UCSD-AML1 (cell line): ENCODE results near the gene ASTE1.
"Not testable (repeated sequence)": the region's sequence is repeated elsewhere in the genome, so short reads cannot be mapped to it uniquely, and the experiment has no call there.

Experiments used
- DNase-seq: peaks from one replicate; lab custom pipeline; 2025; ENCODE audit not compliant: unreplicated experiment; lab: John Stamatoyannopoulos, UW

Gene ASTE1

GRCh38 chr3:131018970-131019369 is 7.7 kb downstream of the ASTE1 start:
- DNase-seq, result no peak

GRCh38 chr3:131009698-131010097 is 16.9 kb downstream of the ASTE1 start:
- DNase-seq, result no peak

GRCh38 chr3:131008326-131008725 is 18.3 kb downstream of the ASTE1 start:
- DNase-seq, result no peak

- DNase-seq, result no peak
Measured at GRCh38 chr3:131007782-131008181, 18.8 kb downstream of the ASTE1 start.

GRCh38 chr3:131007256-131007655 is 19.4 kb downstream of the ASTE1 start:
- no peak for DNase-seq

GRCh38 chr3:131004603-131005002 is 22.0 kb downstream of the ASTE1 start:
- no peak for DNase-seq

GRCh38 chr3:131001071-131001470 is 25.6 kb downstream of the ASTE1 start:
- no peak for DNase-seq

- DNase-seq, result no peak
Measured at GRCh38 chr3:130997289-130997688, 29.3 kb downstream of the ASTE1 start.

- no peak for DNase-seq
Measured at GRCh38 chr3:130992344-130992743, 34.3 kb downstream of the ASTE1 start.

- no peak for DNase-seq
Measured at GRCh38 chr3:130991126-130991525, 35.5 kb downstream of the ASTE1 start.

- DNase-seq, result no peak
Measured at GRCh38 chr3:130990282-130990681, 36.3 kb downstream of the ASTE1 start.

GRCh38 chr3:130981469-130981868 is 45.2 kb downstream of the ASTE1 start:
- DNase-seq, result no peak

- no peak for DNase-seq
Measured at GRCh38 chr3:130979117-130979516, 47.5 kb downstream of the ASTE1 start.

GRCh38 chr3:130976706-130977105 is 49.9 kb downstream of the ASTE1 start:
- no peak for DNase-seq

GRCh38 chr3:130975251-130975650 is 51.4 kb downstream of the ASTE1 start:
- DNase-seq, result no peak

GRCh38 chr3:130974201-130974600 is 52.4 kb downstream of the ASTE1 start:
- DNase-seq, result no peak

GRCh38 chr3:130973406-130973805 is 53.2 kb downstream of the ASTE1 start:
- no peak for DNase-seq

GRCh38 chr3:130972592-130972991 is 54.0 kb downstream of the ASTE1 start:
- DNase-seq, result not testable (repeated sequence)

- no peak for DNase-seq
Measured at GRCh38 chr3:130971208-130971607, 55.4 kb downstream of the ASTE1 start.

GRCh38 chr3:130969621-130970020 is 57.0 kb downstream of the ASTE1 start:
- DNase-seq, result no peak

GRCh38 chr3:130968221-130968620 is 58.4 kb downstream of the ASTE1 start:
- DNase-seq, result no peak

- no peak for DNase-seq
Measured at GRCh38 chr3:130967281-130967680, 59.3 kb downstream of the ASTE1 start.

- DNase-seq, result no peak
Measured at GRCh38 chr3:130963878-130964277, 62.7 kb downstream of the ASTE1 start.
